Peyer's patch (tissue), 4 donors: ENCODE measurements around the gene PRSS21.

Source experiments
- CTCF ChIP-seq, 6 experiments: fragments of 450-650 bp in 4 of 6; fragments of 200-600 bp in 2 of 6; sonication (generic) in 1 of 6; IDR thresholded peaks; one replicate each; pipeline ENCODE4 v1.5.1; 2017 to 2019; ENCODE audit warnings: antibody characterized with exemption in 6 of 6, mild to moderate bottlenecking in 3 of 6, moderate library complexity in 1 of 6
- POLR2A ChIP-seq, 2 donors: fragments of 450-650 bp; IDR thresholded peaks; one replicate each; pipeline ENCODE4 v1.5.1; 2017; ENCODE audit warnings: antibody characterized with exemption in 2 of 2, mild to moderate bottlenecking in 2 of 2, moderate library complexity in 2 of 2

GRCh38 chr16:2804728-2805127 lies 12.3 kb upstream of the PRSS21 start:
- no peak for TF ChIP-seq CTCF (IDR thresholded peaks at IDR 0.05)
- no peak for TF ChIP-seq POLR2A (IDR thresholded peaks at IDR 0.05)
